ENCODE data around the gene UNC5A. TPM values are rescaled to one million over a fixed set of nuclear protein-coding genes. Genes with fewer than 3 reads are reported as not detected.

The UNC5A gene
- total RNA-seq, 1 donor from 2014 or later: not detected

GRCh38 chr5:176781638-176782570 lies 28.5 kb upstream of the UNC5A start:
- Mint-ChIP-seq H3K9me3 (ENCODE audit: unreplicated experiment) (no peaks in the 10 kb centered on the region), H3K4me1 (ENCODE audit: unreplicated experiment) (peaks cover 2% of the 10 kb centered on the region), H3K4me3 (ENCODE audit: unreplicated experiment) (no peak overlapping the region), H3K36me3 (ENCODE audit: unreplicated experiment) (no peaks in the 10 kb centered on the region), H3K27ac (ENCODE audit: unreplicated experiment) (no peak overlapping the region), H3K27me3 (ENCODE audit: unreplicated experiment) (peaks cover 13% of the 10 kb centered on the region)
- TF ChIP-seq CTCF (IDR thresholded peaks at IDR 0.05): no peak
- peak; percentile 77 for DNase-seq (ENCODE audit: extremely low spot score, unreplicated experiment)

GRCh38 chr5:176784218-176785165 lies 25.9 kb upstream of the UNC5A start:
- Mint-ChIP-seq H3K4me1 (ENCODE audit: unreplicated experiment) (peaks cover 2% of the 10 kb centered on the region), H3K9me3 (ENCODE audit: unreplicated experiment) (no peaks in the 10 kb centered on the region), H3K27me3 (ENCODE audit: unreplicated experiment) (peaks cover 25% of the 10 kb centered on the region), H3K27ac (ENCODE audit: unreplicated experiment) (no peak overlapping the region), H3K36me3 (ENCODE audit: unreplicated experiment) (no peaks in the 10 kb centered on the region), H3K4me3 (ENCODE audit: unreplicated experiment) (no peak overlapping the region)
- TF ChIP-seq CTCF (IDR thresholded peaks at IDR 0.05): no peak
- DNase-seq (ENCODE audit: extremely low spot score, unreplicated experiment): no peak

- Mint-ChIP-seq H3K36me3 (ENCODE audit: unreplicated experiment) (no peaks in the 10 kb centered on the region), H3K27ac (ENCODE audit: unreplicated experiment) (no peak overlapping the region), H3K4me1 (ENCODE audit: unreplicated experiment) (peaks cover 2% of the 10 kb centered on the region), H3K27me3 (ENCODE audit: unreplicated experiment) (peaks cover 34% of the 10 kb centered on the region), H3K4me3 (ENCODE audit: unreplicated experiment) (no peak overlapping the region), H3K9me3 (ENCODE audit: unreplicated experiment) (no peaks in the 10 kb centered on the region)
- no peak for TF ChIP-seq CTCF (IDR thresholded peaks at IDR 0.05)
- DNase-seq (ENCODE audit: extremely low spot score, unreplicated experiment): no peak
Measured at GRCh38 chr5:176785184-176786145, 24.9 kb upstream of the UNC5A start.

GRCh38 chr5:176787676-176788075 lies 22.7 kb upstream of the UNC5A start:
- Mint-ChIP-seq H3K4me3 (ENCODE audit: unreplicated experiment) (no peak overlapping the region), H3K36me3 (ENCODE audit: unreplicated experiment) (no peaks in the 10 kb centered on the region), H3K27ac (ENCODE audit: unreplicated experiment) (no peak overlapping the region), H3K4me1 (ENCODE audit: unreplicated experiment) (peaks cover 2% of the 10 kb centered on the region), H3K9me3 (ENCODE audit: unreplicated experiment) (no peaks in the 10 kb centered on the region), H3K27me3 (ENCODE audit: unreplicated experiment) (peaks cover 40% of the 10 kb centered on the region)
- no peak for DNase-seq (ENCODE audit: extremely low spot score, unreplicated experiment)
- no peak for TF ChIP-seq CTCF (IDR thresholded peaks at IDR 0.05)

Data from osteocyte (in vitro differentiated cells).